CD4-positive, alpha-beta T cell treated with Interleukin-6 for 4 hours (primary cell): ENCODE measurements around the gene KMT5C.
A peak's percentile ranks its signal among the peaks of the same experiment; 100 is the strongest.
"Not testable (repeated sequence)": the region's sequence is repeated elsewhere in the genome, so short reads cannot be mapped to it uniquely, and the experiment has no call there.

Experiments used
- DNase-seq: peaks from one replicate; pipeline ENCODE4 v3.0.0-alpha.2; 2020; ENCODE audit warnings: mixed read lengths

Gene KMT5C

DNA sequence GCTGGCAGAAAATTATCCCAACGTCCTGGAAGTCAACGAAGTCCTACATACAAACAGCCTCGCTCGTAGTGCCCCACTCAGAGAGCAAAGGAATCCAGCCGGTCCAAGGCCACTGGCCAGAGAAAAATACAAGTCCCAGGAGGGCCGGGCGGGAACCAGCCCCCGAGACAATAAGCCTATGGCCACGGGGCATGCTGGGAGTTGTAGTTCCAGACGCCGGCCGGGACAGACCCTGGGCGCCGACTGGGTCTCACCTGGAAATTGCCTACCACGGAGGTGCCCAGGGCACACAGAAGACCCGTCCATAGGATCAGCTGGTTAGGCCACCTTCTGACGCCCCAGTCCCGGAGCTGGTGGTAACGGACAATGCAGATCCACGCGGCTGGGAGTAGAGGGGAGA is 19.9 kb upstream of the KMT5C start:
- no peak for DNase-seq

DNA sequence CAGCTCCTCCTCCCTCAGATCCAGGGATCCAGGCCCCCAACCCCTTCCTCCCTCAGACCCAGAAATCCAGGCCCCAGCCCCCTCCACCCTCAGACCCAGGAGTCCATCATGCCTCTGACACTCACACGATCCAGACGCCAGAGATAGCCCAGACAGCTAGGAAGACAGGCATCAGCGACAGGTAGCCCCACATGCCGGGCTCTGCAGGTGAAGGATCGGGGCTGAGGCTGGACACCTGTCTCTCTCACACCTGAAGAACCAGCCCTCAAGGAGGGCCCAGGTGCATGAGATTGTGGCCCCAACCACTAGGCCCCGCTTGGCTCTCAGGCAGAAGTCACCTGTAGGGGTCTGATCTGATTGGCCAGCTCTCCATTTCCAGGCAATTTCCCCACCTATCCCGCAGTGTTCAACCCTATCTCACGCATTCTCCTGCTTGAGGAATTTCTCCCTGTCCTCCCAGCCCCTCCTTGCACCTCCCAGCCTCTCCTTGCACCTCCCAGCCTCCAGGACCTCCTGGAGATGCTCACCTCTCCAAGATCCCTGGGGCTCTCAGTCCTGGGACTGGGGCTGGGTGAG is 18.7 kb upstream of the KMT5C start:
- no peak for DNase-seq

DNA sequence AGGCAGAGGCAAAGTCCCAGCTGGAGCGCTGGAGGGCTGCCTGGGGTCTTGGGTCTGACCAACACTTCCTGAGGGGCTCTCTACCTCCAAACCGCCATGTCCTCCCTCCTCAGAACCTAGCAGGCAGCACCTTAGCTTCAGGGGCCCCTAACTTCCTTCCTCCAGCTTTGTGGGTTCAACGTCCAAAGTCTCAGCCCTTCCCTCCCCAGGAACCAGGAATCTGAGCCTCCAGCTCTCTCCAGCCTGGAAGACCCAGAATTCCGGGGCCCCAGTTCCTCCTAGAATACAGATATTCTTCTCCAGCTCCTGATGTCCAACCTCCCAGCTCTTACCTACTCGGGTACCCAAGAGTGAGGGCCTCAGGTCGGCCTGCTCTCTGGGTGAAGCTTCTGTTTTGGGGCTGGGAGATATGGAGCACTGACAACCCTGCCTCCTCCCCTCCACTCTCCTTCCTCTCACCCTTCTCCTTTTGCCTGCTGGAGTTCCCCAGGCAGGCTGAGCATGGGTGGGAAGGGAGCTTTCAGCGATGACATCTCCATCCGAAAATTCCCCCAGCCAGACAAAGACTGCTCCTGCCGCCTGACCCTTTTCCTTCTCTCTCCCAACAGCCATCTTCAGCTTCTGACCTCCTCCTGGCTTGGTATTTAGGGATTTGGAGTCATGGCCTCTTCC is 18.1 kb upstream of the KMT5C start:
- no peak for DNase-seq

DNA sequence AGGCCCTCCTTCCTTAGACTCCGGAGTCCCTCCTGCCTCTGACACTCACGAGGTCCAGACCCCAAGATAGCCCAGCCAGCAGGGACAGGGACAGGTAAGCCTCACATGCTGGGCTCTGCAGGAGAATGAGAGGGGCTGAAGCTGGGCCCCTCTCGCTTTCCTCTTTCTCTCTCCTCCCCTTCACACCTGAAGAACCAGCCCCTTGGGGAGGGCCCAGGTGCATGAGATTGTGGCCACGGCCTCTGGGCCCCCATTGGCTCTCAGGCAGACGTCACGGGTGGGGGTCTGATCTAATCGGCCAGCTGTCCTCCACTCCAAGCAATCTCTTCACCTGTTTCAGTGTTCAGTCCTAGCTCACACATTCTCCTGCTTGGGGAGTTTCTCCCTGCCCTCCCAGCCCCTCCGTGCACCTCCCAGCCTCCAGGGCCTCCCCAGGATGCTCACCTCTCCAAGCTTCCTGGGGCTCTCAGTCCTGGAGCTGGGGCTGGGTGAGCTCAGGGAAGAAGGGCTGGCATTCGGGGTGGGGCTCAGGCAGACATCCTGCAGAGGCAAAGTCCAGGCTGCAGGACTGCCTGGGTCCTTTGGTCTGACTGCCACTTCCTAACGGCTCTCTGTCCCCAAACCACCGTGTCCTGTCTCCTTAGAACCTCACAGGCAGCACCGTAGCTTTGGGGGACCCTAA is 17.3 kb upstream of the KMT5C start:
- no peak for DNase-seq

DNA sequence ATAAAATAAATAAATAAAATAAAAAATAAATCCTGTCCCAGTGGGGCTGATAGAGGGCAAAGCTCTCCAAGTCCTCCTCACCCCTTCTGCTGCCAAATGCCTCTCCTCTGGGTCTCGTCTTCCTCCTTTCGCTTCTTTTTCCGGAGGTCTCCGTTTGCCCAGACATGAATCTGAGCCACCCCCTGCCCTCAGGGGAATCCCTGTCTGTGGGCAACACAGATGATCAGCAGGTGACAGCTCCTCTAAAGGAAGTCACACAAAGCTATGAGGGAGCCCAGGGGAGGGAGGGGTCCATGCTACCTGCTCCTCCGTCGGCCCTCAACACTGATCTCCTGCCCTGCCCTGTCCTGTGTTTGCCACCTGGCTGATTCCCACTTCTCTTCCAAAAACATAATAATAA is 15.0 kb upstream of the KMT5C start:
- DNase-seq = no peak

DNA sequence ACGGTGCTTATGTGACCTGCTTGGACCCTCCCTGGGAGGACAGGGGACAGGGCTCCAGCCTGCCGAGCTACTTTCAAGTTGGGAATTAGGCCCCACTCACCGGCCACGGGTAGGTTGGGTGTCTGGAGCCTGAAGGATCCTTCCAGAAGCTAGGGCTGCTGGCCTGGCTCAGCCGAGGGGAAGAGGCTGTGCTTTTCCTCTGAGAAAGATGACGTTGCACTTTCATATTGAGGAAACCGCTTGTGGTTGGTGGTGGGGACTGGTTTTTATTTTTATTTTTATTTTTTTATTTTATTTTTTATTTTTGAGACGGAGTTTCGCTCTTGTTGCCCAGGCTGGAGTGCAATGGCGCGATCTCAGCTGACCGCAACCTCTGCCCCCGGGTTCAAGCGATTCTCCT is 14.5 kb upstream of the KMT5C start, which contains the start of gene TMEM150B:
TMEM150B (minus strand) TSS at position 170 of the 400 bp plus-strand sequence. CDS start 4,305 bp downstream, outside the sequence.
- no peak for DNase-seq

DNA sequence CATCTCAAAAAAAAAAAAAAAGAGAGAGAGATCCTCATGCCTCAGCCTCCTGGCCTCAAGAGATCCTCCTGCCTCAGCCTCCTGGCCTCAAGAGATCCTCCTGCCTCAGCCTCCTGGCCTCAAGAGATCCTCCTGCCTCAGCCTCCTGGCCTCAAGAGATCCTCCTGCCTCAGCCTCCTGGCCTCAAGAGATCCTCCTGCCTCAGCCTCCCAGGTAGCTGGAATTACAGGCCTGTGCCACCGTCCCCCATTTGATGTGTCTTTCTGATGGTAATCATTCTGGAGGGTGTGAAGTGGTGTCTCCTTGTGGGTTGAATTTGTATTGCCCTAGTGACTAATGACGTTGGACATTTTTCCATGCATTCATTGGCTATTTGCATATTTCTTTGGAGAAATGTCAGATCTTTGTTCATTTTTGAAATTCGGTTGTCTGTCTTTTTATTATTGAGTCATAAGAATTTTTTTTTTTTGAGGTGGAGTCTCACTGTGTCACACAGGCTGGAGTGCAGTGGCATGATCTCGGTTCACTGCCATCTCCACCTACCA is 10.8 kb upstream of the KMT5C start:
- not testable (repeated sequence) for DNase-seq

DNA sequence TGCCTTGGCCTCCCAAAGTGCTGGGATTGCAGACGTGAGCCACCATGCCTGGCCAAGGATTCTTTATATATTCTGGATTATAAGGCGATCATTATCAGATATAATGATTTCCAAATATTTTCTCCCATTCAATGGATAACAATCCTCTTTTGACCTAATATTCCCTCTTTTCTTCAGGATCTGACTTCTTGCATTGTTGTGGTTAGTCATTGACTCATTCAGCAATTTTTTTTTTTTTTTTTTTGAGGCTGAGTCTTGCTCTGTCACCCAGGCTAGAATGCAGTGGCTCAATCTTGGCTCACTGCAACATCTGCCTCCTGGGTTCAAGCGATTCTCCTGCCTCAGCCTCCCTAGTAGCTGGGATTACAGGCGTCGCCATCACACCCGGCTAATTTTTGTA is 9.9 kb upstream of the KMT5C start:
- not testable (repeated sequence) for DNase-seq

DNA sequence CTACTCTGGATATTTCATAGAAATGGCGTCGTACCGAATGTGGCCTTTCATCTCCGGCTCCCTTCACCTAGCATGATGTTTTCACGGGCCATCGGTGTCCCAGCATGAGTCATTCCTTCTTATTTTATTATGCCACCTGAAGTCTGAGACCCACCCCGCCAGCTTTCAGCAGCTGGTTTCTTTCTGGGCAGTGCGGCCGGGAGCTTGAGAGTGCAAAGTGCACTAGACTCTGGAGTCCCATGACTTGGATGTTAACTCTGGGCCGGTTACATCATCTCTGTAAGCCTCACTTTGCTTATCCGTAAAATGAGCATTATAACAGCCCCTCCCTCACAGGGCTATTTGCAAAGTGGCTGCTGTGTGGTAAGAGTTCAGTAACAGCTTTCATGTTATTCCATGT is 5.8 kb upstream of the KMT5C start:
- DNase-seq = no peak

DNA sequence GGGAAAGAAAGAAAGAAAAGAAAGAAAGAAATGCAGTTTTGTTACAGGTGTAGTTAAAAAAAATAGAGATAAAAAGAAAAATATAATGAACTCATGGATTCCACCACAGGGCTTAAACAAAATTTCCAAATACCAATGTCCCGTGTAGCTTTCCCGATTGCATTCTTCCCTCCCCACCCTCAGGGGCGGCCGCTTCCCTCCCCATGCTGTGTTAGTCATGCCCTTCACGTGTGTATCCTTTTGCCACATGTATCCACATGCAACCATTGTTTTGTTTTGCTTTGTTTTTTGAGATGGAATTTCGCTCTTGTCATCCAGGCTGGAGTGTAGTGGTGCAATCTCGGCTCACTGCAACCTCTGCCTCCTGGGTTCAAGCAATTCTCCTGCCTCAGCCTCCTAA is 3.6 kb upstream of the KMT5C start:
- no peak for DNase-seq

DNA sequence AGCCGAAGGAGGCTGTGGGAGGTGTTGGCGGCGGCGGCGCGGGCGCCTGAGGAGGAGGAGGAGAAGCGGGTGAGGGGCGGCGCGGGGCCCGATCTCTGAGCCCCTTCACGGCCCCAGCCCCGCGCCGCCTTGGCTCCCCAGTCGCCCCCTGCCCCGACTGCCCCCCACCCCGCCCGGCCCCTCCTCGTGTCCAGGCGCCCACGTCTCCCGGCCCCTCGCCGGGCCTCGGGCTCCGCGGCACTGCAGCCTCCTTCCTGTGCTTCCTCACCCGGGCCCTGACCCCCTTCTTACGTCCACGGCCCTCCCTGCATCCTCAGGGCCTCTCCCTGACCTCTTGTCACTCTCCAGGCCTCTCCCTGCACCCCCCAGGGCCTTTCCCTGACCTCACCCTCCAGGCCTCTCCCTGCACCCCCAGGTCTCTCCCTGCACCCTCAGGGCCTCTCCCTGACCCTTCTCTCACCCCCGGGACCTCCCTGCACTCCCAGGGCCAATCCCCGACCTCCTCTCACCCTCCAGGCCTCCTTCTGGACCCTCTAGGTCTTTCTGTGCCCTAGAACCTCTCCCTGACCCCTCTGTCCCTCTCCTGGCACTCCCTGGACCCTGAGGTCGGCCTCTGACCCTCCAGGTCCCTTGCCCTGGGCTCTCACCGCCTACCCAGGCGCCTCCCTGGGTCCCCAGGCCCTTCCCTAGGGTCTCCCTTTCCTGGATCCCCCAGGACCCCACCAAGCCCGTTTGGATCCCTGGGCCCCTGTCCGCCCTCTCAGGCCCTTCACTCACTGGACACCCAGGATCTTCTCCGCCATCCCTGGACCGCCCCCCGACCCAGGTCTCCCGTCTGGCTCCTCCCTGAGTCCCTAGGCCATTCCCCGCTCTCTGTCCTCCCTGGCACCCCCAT is 460 bp downstream of the KMT5C start:
- no peak for DNase-seq

DNA sequence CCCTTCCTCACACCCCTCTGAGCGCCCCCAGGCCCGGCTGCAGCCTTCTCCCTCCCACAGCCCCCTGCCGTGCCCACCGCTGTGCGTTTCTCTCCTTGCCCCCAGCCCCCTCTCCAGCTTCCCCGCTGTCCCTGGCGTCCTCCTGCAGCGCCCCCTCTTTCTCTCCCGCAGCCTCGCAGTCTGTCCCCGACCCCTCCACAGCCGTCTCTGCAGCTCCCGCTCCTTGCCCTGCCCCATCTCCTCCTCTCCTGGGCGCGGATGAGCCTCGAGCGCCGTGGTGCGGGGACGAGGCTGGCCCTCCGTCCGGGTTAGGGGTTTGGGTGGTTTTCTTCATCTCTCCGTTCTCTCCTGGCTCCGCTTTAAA is 1.1 kb downstream of the KMT5C start:
- DNase-seq = peak; percentile 20

DNA sequence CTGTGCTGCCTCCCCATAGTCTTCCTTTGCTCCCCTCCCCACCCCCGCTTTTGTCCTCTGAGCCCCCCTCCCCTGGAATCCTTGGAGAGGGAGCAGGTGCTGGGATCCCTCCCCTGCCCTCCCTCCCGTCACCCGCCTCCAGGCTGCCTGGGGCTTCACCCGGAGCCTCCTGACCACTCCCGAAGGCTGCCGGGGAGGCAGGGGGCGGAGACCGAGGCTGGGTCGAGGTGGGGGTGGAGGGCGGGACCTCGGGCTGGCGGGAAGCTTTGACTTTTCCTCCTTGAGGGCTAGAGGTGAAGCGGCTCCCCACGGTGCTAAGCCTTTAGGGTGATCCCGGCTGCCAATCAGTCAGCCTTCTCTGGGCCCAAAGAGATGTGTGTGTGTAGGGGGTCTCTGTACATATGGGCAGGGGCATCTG is 1.5 kb downstream of the KMT5C start:
- DNase-seq = peak; percentile 67

DNA sequence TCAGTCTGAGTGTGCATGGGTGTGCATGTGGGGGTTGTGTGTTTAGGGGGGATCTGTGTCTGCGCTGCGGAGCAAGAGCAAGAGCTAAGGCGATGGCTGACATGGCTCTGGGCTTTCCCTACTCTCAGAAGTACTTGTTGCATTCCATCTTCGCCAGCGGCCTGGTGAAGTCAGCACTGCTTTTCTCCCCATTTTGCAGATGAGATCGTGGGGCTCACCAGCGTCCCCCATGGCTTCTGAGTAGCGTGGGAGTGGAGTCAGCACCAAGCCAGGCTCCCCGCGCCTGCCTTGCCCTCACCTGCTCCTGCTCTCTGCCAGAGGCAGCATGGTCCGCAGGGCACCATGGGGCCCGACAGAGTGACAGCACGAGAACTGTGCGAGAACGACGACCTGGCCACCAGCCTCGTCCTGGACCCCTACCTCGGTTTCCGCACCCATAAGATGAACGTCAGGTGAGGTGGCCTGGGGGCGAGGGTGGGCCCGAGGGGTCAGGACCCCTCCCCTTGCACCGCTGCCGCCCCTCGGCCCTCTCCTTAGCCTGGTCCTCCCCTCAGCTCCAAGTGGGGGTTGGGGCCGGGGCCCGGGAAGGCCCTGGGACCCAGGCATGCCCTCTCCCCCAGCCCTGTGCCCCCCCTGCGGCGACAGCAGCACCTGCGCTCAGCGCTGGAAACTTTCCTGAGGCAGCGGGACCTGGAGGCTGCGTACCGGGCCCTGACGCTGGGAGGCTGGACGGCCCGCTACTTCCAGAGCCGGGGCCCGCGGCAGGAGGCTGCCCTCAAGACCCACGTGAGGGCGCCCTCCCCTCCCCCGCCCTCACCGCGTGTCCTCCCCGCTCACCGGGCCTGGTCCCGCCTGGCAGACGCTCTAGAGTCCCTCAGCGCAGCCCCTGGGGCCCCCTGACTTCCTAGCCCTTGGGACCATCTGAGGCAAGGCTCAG is 2.2 kb downstream of the KMT5C start:
- DNase-seq = no peak

DNA sequence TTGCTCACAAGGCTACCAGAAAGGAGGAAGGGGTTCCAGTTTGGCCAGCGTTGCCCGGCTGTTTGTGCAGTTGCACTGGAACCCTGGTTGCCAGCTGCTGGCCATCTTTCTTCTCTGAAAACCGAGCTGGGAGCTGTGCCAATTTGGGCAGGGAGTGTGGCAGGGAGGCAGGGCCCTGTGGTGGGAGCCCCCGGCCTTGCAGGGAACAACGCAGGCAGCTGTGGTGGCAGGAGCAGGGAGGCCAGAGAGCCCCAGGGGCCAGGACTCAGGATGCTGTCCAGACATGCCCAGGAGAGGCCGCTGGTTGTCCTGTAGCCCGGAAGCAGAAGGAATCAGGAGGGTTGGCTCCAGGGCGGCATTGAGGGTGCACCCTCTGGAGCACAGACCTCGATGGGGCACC is 4.8 kb downstream of the KMT5C start:
- DNase-seq = no peak

DNA sequence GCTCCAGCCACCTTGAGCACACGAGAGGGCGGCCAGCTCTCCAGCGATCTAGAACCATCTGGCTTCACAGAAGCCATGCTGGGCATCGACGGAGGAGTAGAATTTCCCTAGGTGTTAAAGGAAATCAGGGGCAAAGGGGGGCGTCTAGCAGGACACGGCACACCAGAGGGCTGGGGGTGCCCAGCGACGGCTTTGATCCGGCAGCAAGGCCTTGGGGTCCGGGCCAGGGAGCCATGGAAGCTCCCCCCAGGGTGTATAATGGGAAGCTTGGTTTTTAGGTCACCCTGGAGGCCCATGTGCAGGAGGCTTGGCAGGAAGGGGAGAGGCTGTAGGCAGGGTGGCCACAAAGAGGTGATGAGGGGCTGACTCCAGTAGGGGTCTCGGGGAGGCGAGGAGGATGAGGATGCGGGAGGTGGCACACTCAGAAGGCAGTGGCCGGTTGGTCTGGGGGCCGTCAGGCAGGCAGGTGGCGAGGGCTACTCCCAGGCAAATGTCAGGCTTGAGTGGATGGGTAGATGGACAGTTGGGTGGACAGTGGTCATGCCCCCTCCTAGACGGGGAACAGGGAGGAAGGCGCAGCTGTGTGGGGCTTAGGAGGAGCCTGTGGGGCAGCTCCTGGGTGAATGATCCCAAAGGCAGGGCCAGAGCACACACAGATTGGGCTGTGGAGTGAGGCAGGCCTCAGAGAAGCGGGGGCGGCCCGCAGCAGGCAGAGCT is 5.6 kb downstream of the KMT5C start:
- no peak for DNase-seq

DNA sequence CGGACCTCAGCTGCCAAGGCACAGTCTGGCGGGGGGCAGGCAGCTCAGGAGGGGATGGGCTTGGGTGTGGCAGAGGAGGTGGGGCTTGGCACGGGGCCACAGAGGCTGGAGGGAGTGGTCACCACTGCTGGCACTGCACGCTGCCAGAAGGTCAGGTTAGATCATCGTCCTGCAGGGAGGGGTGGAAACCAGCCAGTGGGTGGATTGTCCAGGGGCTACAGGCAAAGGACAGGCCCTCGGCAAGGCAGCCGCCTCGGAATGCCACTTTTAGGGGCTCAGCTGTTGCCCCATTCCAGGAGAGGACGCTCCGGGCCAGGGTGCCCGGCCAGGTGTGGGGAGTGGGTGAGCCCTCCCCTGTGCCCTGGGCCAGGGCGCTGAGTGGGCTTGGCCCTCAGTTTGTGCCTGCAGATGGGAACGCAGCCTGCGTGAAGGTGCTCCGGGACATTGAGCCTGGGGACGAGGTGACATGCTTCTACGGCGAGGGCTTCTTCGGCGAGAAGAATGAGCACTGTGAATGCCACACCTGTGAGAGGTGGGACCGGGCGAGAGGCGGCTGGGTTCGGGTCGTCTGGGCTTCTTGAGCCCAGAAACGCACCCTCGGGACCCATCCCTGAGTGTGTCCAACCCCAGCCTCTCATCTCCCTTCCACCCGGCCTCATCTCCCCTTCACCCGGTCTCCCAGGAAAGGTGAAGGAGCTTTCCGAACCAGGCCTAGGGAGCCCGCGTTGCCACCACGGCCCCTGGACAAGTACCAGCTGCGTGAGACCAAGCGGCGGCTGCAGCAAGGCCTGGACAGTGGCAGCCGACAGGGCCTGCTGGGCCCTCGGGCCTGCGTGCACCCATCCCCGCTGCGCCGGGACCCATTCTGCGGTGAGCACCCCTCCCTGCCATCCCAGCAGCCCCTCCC is 6.4 kb downstream of the KMT5C start:
- no peak for DNase-seq

DNA sequence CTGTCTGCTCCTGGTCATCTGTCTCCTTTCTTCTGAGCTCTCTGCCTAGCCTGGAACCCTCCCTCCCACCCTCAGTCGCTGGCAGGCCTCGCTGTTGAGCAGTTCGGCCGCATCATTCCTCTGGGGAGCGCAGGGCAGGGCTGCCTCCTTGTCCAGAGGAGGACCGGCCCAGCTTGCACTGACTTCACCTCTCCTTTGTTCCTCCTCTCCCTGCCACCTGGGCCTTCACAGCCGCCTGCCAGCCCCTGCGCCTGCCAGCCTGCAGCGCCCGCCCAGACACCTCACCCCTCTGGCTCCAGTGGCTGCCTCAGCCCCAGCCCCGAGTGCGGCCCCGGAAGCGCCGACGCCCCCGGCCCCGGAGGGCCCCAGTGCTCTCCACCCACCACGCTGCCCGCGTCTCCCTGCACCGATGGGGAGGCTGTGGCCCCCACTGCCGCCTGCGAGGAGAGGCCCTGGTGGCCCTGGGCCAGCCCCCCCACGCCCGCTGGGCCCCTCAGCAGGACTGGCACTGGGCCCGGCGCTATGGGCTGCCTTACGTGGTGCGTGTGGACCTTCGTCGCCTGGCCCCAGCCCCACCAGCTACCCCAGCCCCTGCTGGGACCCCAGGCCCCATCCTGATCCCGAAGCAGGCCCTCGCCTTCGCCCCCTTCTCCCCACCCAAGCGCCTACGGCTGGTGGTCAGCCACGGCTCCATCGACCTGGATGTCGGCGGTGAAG is 7.2 kb downstream of the KMT5C start:
- no peak for DNase-seq

DNA sequence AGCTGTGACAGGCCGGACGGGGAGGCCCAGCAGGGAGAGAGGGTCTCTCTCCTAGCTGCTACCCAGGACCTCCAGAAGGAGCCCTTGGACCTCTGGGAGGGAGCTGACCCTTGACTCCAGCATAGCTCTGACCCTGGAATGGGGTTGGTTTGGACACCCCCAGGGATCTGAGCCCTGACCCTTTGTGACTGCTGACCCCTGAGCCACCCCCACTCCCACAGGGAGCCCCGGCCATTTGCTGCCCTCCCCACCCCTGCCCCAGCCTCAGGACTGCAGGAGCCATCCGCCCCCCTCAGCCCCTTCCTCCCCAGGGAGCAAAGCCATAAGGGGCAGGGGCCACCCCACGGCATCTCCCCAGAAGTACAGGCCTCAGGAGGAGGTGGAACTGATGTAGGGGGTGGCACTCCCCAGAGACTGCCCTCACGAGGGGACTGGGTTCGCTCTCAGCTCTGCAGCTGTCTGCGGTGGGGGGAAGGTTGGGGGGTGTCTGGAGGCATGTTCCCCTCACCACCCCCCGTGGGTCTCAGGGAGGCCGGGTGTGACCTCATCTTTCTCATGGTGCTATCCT is 7.8 kb downstream of the KMT5C start:
- no peak for DNase-seq
